HG02588 (cell line): ENCODE measurements around the gene DAND5.
"Not testable (repeated sequence)": the region's sequence is repeated elsewhere in the genome, so short reads cannot be mapped to it uniquely, and the experiment has no call there.

ENCODE experiments used
- ATAC-seq: cut with Tn5 transposase; IDR thresholded peaks from one replicate; pipeline ENCODE4 v1.9.1; 2021; ENCODE audit warnings: mild to moderate bottlenecking, moderate library complexity; ENCODE audit not compliant: unreplicated experiment

Gene DAND5

DNA sequence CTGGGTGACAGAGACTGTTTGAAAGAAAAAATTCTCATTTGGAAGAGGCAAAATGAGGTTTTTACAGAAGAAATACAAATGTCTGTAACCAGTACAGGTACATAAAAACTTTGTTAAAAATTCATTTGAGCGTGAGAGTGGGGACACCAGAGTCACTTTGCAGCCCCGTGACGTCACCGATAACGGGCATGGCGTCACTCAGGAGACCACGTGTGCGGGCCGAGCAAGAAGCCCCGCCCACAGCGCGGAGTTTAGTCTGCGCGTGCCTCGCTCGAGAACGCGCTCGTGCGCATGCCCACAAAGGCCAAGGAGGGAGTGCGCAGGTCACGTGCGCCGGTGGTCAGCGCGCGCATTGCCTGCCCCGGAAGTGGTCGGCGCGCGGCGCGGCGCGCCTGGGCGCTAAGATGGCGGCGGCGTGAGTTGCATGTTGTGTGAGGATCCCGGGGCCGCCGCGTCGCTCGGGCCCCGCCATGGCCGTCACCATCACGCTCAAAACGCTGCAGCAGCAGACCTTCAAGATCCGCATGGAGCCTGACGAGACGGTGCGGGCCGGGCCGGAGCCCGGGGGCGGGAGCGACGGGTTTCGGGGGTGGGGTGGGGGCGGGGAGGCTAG lies 23.8 kb upstream of the DAND5 start, which contains the start of gene RAD23A:
Gene RAD23A (plus strand): TSS at position 384 of the 613 bp plus-strand sequence. CDS start 87 bp downstream, at position 471.
- peak; percentile 73 for ATAC-seq

DNA sequence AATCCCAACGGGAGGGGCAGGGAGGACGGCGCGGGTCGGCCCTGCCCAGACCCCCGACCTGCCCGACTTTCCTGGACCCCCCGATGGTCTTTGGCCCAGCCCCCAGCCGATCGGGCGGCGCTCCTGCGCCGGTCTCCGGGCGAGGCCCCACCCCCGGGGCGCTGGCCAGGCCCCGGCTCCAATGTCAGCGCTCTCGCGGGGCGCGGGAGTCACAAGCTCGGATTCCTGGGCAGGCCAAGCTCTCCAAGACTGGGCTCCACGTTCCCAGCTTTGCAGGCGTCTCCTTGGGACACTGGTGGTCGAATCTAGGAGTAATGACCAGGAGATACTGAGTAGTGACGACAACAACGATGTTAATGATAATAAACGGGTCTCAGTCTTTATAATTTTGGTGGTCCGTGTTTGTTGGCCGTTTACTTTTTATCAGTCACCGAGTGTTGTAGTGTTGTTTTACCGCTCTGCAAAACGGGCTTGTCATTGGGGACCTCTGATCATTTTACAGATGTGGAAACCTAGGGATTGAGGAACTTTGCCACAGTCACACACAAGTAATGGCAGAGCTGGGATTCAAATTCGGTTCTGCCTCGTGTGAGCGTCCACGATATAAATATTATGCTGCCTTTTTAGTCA lies 23.2 kb upstream of the DAND5 start:
- ATAC-seq, result peak; percentile 35

DNA sequence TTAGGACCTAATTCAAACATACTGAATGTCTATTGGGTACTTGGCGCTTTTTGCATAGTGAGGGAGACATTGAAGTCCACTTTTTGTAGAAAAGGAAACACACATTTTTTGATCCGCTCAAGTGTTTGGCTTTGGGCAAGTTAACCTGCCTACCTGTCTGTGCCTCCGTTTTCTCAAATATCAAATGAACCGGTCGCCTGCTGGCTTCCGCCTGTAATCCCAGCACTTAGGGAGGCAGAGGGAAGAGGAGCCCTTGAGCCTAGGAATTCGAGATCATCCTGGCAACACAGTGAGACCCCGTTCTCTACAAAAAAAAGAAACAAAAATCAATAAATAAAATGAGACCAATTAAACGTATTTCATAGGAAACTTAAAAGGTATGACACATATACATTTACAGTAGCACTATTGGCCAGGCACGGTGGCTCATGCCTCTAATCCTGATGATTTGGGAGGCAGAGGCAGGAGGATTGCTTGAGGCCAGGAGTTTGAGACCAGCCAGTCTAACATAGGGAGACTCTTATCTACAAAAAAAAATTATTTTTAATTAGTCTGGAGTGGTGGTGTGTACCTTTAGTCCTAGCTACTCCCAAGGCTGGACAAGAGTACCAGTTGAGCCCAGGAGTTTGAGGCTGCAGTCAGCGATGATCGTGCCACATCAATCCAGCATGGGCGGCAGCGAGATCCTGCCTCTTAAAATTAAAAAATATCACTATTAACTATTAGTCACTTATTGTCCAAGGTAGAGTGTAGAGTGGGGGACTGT lies 22.5 kb upstream of the DAND5 start:
- no peak for ATAC-seq

DNA sequence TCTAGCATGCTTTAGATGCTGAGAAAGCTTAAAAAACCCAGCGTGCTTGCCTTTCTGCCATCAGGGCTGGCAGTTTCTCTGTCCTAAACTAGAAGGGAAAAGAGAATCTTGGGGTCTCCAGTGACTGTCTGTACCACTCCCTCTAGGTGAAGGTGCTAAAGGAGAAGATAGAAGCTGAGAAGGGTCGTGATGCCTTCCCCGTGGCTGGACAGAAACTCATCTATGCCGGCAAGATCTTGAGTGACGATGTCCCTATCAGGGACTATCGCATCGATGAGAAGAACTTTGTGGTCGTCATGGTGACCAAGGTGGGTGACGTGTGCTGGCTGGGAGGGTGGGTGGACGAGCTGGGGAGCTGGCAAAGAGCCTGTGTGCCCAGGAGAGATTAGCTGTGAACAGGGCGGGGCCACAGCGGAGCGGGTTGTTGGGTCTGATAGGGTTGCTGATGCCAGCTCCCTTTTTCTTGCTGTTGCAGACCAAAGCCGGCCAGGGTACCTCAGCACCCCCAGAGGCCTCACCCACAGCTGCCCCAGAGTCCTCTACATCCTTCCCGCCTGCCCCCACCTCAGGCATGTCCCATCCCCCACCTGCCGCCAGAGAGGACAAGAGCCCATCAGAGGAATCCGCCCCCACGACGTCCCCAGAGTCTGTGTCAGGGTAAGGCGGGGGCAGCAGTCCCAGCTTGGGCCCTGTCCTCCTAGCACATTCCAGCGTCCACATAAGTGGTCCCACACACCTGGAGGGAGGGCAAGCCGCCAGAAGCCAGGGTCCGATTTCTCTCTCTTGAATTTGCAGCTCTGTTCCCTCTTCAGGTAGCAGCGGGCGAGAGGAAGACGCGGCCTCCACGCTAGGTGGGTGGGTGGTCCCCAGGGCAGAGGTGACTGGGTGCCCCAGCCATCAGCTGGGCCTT lies 21.4 kb upstream of the DAND5 start:
- ATAC-seq, result no peak

DNA sequence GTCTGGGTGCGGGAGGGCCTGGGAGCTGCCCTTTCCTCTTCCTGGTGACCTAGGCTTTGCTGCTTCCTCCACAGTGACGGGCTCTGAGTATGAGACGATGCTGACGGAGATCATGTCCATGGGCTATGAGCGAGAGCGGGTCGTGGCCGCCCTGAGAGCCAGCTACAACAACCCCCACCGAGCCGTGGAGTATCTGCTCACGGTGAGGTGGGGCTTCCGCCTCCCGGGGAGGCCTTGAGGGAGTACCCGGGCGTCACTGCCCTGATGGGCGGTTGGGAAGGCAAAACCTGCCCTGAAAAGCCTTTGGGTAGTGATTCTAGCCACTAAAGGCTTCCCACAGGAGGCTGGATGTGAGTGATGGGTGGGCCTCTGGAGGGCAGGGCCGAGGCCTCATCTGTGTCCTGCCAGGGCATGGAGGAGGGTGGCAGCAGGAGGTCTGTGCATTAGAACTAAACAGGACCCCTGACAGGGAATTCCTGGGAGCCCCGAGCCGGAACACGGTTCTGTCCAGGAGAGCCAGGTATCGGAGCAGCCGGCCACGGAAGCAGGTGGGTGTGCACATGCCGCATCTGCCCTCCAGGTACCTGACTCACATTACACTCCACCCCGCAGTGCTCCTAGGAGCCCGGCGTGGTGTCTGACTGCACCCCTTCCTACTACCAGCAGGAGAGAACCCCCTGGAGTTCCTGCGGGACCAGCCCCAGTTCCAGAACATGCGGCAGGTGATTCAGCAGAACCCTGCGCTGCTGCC lies 20.6 kb upstream of the DAND5 start:
- no peak for ATAC-seq

DNA sequence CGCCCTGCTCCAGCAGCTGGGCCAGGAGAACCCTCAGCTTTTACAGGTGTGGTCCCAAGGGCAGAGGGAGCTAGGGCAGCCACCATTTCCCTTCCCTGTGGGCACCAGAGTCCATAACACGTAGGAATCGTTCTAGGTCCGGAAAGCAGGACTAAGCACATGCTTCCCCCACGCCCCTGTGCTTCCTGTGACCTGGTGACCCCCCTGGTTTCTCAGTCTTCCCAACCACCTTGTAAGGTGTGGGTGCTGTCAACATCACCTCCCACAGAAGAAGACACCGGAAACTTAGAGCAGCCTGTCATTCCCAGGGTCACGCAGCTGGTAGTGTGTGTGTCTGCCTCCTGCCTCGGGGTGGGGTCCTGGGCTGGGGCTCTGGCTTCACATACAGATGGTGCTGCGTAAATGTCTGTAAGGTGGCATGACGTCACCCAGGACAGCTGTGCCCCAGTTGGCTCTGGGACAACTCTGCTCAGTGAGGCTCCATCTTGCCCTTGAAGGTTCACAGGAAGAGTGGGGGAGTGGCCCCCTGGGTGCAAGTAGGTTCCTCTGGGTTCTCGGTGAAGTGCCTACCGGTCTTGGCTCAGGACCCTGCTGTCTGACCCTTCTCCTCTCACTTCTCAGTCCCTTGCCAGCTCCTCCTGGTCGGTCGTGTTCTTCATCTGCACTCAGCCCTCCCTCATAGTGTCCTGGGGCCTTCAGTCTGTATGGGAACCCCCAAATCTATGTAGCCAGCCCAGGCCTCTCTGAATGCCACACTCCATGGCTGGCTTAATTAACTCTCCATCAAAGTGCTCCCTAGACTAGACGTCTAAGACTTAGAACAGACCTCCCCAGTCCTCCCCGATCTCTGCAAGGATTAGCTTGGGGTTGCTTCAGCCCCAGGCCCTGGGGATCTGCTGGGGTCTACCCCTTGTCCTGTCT lies 19.8 kb upstream of the DAND5 start:
- ATAC-seq, result no peak

DNA sequence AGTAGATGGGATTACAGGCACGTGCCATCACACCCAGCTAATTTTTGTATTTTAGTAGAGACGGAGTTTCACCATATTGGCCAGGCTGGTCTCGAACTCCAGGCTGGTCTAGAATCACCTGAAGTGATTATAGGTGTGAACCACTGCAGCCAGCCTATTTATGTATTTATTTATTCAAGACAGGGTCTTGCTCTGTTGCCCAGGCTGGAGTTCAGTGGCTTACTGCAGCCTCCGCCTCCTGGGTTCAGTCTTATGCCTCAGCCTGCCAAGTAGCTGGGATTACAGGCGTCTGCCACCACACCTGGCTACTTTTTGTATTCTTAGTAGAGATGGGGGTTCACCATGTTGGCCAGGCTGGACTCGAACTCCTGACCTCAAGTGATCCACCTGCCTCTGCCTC lies 17.3 kb upstream of the DAND5 start:
- ATAC-seq, result not testable (repeated sequence)

DNA sequence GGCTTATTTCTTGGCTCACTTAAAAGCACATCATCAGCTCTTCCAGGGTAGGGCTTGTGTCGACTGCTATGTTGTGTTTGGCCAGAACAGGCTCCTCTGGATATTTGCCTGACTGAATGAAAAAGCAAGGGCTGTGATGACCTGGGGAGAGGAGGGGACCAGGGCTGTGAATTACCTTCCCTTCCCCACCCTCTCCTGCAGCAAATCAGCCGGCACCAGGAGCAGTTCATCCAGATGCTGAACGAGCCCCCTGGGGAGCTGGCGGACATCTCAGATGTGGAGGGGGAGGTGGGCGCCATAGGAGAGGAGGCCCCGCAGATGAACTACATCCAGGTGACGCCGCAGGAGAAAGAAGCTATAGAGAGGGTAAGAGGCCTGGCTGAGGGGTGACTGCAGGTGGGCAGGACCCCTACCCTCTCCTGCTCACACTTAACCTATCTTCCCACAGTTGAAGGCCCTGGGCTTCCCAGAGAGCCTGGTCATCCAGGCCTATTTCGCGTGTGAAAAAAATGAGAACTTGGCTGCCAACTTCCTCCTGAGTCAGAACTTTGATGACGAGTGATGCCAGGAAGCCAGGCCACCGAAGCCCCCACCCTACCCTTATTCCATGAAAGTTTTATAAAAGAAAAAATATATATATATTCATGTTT lies 16.8 kb upstream of the DAND5 start:
- no peak for ATAC-seq

DNA sequence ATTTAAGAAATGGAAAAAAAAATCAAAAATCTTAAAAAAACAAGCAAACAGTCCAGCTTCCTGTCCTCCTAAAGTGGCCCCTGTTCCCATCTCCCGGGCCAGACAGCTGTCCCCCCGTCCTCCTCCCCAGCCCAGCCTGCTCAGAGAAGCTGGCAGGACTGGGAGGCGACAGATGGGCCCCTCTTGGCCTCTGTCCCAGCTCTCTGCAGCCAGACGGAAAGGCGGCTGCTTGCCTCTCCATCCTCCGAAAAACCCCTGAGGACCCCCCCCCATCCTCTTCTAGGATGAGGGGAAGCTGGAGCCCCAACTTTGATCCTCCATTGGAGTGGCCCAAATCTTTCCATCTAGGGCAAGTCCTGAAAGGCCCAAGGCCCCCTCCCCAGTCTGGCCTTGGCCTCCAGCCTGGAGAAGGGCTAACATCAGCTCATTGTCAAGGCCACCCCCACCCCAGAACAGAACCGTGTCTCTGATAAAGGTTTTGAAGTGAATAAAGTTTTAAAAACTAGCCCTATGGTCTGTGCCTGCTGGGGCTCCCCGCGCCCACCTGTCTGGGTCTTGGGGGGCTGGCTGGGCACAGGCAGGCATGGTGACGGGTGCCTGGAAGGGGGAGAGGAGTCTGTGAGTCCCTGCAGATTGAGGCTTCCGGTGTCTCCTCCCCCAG lies 16.1 kb upstream of the DAND5 start:
- no peak for ATAC-seq

DNA sequence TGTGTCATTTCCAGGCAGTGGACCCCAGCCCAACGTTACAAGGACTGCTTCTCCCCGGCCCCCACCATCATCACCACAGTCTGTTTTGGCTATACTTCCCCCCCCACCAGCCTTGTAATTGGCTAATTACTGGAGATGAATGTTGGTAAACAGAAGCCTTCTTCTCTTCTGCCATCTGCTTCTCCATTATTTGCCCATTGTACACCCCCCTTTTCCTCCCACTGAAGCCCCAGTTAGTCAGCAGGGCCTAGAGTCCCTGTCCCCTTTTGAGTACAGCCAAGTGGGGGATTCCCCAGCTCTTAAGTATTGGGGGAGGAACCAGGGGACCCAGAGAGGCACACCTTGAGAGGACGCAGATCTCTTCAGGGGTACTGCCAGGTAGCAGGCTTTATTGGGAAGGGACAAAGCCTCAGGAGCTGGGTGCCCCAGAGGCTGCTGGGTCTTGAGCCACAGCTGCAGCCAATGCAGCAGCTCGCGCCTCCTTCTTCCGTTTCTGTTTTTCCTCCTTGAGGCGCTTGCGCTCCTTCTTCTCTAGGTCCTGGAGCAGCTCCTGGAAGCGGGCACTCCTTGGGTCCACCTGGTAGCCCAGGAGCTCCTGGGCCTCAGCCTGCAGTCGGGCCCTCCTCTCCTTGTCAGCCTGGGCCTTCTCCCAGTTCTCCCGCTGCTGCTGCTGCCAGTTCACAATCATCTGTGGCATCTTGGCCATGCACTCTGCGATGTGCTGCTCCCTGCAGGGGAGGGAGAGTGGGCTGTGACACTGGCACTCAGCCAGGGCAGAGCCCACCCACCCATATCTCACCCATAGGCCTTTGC lies 15.4 kb upstream of the DAND5 start:
- no peak for ATAC-seq

DNA sequence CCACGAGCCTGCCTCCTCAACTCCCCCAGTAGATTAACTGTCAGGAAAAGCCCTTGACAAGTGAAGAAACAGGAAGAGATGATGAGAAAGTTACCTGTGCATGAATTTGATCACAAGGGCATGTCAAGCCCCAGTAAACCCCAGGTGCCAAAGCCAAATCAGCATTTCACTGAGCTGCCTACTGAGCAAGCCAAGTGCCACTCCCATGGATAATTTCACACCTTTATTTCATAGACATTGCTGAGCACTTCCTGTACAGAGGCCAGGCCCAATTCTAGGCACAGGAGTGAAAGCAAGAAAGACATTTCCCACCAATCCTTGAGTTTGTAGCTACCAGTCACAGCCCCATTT lies 14.8 kb upstream of the DAND5 start:
- no peak for ATAC-seq

DNA sequence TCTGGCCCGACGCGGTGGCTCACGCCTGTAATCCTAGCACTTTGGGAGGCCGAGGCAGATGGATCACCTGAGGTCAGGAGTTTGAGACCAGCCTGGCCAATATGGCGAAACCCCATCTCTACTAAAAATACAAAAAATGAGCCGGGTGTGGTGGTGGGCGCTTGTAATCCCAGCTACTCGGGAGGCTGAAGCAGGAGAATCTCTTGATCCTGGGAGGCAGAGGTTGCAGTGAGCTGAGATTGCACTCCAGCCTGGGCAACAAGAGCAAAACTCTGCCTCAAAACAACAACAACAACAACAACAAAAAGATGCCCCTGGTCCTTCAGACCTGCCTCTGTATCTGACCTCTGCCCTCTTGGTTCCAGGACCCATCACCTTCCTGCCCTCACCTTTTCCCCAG lies 13.8 kb upstream of the DAND5 start:
- ATAC-seq, result not testable (repeated sequence)

DNA sequence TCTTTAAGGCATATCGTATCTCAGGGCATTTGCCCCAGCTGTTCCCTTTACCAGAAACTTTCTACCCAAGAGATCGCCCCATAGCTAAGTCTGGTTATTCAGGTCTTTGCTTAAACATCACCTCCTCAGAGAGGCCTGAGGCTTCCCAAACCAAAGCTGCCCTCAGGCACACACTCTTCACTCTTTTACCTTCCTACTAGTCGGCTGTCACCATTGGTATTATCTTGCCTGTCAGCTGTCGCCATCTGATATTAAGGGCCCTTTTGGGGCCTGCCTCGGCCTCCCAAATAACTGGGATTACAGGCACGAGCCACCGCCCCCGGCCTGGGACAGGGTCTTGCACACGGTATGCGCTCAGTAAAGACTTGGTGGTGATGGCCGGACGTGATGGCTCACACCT lies 13.4 kb upstream of the DAND5 start:
- no peak for ATAC-seq

DNA sequence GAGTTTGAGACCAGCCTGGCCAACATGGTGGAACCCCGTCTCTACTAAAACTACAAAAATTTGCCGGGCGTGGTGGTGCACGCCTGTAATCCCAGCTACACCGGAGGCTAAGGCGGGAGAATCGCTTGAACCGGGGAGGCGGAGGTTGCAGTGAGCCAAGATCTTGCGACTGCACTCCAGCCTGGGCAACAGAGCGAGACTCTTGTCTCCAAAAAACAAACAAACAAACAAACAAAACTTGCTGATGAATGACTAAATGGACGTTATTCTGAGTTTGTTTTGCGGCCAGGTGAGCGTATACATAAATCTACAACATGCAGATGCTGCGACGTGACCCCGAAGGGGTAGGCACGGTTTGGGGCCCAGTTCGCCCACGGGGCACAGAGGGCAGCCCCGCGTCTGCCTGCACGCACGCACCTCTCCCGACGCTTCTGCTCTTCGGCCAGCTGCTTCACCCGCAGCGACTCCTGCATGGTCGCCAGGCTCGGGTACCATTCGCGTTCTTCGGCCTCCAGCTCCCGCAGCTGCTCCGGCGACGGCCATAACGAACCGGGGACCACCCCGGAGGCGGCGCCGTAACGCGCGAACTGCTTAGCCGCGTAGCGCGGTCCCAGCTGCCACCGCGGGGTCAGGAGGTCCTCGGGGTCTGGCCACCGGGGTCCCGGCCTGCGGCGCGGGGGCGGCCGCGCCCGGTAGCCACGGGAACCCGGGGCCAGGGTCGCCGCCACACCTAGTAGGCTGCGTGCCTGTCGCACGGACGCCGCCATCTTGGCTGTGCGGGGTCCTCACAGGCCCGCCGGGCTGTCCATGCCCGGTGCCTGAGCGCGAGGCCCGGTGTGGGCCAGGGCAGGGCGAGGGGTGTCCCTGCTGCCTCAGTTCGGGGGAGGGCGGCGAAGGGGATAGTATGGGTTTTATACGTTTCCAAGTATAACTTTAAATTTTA lies 12.7 kb upstream of the DAND5 start, which contains the start of gene GADD45GIP1:
Gene GADD45GIP1 (minus strand): TSS at position 778 of the 943 bp plus-strand sequence. CDS start 11 bp downstream, at position 767.
- peak; percentile 69 for ATAC-seq

DNA sequence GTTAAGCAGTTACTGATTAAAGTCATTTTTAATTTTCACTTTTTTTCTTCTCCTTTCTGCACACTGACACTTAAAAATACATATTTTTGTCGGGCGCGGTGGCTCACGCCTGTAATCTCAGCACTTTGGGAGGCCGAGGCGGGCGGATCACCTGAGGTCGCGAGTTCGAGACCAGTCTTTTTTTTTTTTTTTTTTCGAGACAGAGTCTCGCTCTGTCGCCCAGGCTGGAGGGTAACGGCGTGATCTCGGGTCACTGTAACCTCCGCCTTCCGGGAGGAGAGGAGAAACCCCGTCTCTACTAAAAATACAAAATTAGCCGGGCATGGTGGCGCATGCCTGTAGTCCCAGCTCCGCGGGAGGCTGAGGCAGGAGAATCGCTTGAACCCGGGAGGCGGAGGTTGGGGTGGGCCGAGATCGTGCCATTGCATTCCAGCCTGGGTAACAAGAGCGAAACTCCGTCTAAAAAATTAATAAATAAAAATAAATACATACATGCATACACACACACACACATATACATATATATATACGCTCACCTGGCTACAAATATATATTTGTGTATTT lies 11.9 kb upstream of the DAND5 start:
- peak; percentile 3 for ATAC-seq

DNA sequence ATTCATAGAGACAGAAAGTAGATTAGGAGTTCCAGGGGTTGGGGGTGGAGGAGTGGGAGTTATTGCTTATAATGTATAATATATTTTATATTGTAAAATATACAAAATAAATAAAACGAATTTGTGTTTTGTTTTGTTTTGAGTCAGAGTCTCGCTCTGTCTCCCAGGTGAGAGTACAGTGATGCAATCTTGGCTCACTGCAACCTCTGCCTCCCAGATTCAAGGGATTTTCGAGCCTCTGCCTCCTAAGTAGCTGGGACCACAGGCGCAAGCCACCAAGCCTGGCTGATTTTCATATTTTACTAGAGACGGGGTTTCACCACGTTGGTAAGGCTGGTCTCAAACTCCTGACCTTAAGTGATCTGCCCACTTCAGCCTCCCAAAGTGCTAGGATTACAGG lies 9.9 kb upstream of the DAND5 start:
- ATAC-seq, result no peak
